HepG2 (cell line): ENCODE data around the gene UPB1. TPM values are rescaled to one million over a fixed set of nuclear protein-coding genes. Genes with fewer than 3 reads are reported as not detected.

ENCODE experiments used
- ATAC-seq: fragments of 200-7000 bp; cut with Tn5 transposase; 3 replicates; pipeline ENCODE4 v1.9.1; 2020; ENCODE audit warnings: mild to moderate bottlenecking, moderate library complexity
- BruUV-seq: library from RNA; stranded (reverse); fragments of 400-500 nt; replicated peaks from 2 replicates; lab custom pipeline; 2021; lab: Mats Ljungman, UMichigan
- CTCF ChIA-PET: fragments of 300-600 bp; formaldehyde crosslinking; extraction: SDS; loops from one replicate; lab custom pipeline; 2021; ENCODE audit warnings: low total read pairs, inconsistent platforms, low intra/inter-chr PET ratio; lab: Yijun Ruan, JAX
- POLR2A ChIA-PET: fragments of 350-600 bp; sonication (Branson Sonifier 250); formaldehyde crosslinking; loops from one replicate; lab custom pipeline; 2020; ENCODE audit warnings: antibody characterized with exemption, inconsistent platforms; lab: Yijun Ruan, JAX
- DNase-seq: peaks from one replicate; pipeline ENCODE4 v3.0.0-alpha.2; 2015; ENCODE audit warnings: low spot score
- FAIRE-seq: peaks from 3 replicates; lab custom pipeline; 2011; peaks lifted over from hg19 to GRCh38; lab: Jason Lieb, UNC
- H2AFZ ChIP-seq: one replicate; pipeline ENCODE4 v1.6.1; 2011; ENCODE audit warnings: low read length, inconsistent platforms
- H3K27ac ChIP-seq: fragments of 300-600 bp; 3 replicates; pipeline ENCODE4 v1.8.0; 2011; ENCODE audit warnings: mixed run types, mild to moderate bottlenecking, mixed read lengths, low read length, inconsistent platforms; ENCODE audit not compliant: insufficient read depth; ENCODE audit errors: extremely low read length
- H3K27me3 ChIP-seq, 2 experiments: fragments of 200-600 bp in 1 of 2; 2 replicates in 1 of 2; 3 replicates in 1 of 2; pipeline versions ENCODE4 v1.6.0 to v1.8.0; 2011; ENCODE audit warnings: low read length in 2 of 2, mild to moderate bottlenecking in 2 of 2, moderate library complexity in 2 of 2, inconsistent platforms in 1 of 2; ENCODE audit not compliant: insufficient read depth in 2 of 2, control insufficient read depth in 1 of 2
- H3K36me3 ChIP-seq, 2 experiments: fragments of 200-600 bp in 1 of 2; replicated peaks in 1 of 2; 2 replicates in 1 of 2; 3 replicates in 1 of 2; pipeline versions ENCODE4 v1.5.1 to v1.8.0; 2011; ENCODE audit warnings: low read length in 2 of 2, inconsistent platforms in 1 of 2; ENCODE audit not compliant: insufficient read depth in 2 of 2, control insufficient read depth in 1 of 2
- H3K4me1 ChIP-seq: 2 replicates; pipeline ENCODE4 v1.5.1; 2012; ENCODE audit warnings: low read length, inconsistent platforms; ENCODE audit not compliant: insufficient read depth
- H3K4me2 ChIP-seq: 2 replicates; pipeline ENCODE4 v1.6.0; 2011; ENCODE audit warnings: low read depth, low read length, inconsistent platforms
- H3K4me3 ChIP-seq, 3 experiments: fragments of 200-600 bp in 1 of 3; sonication (generic), shearing (Covaris generic) in 1 of 3; replicated peaks in 1 of 3; 2 replicates each; pipeline ENCODE4 v1.5.1; 2011 to 2016; ENCODE audit warnings: low read length in 3 of 3, inconsistent platforms in 2 of 3, low read depth in 2 of 3, mild to moderate bottlenecking in 2 of 3, control low read depth in 1 of 3, mixed read lengths in 1 of 3; ENCODE audit not compliant: insufficient read depth in 1 of 3
- H3K79me2 ChIP-seq: one replicate; pipeline ENCODE4 v1.6.1; 2011; ENCODE audit warnings: low read length, inconsistent platforms; ENCODE audit not compliant: insufficient read depth
- H3K9ac ChIP-seq: 2 replicates; pipeline ENCODE4 v1.6.0; 2011; ENCODE audit warnings: mild to moderate bottlenecking, low read depth, low read length, inconsistent platforms; ENCODE audit not compliant: insufficient read depth
- H3K9me3 ChIP-seq: 2 replicates; pipeline ENCODE4 v1.5.1; 2012; ENCODE audit warnings: mild to moderate bottlenecking, low read length
- H4K20me1 ChIP-seq: 2 replicates; pipeline ENCODE4 v1.6.0; 2011; ENCODE audit warnings: inconsistent platforms, mild to moderate bottlenecking, low read length, moderate library complexity; ENCODE audit not compliant: insufficient read depth
- ATF7-NPFF ChIP-seq: sonication (generic); formaldehyde crosslinking; IDR thresholded peaks from 2 replicates; pipeline ENCODE4 v1.8.1; 2023; ENCODE audit warnings: mild to moderate bottlenecking, low read depth, missing genetic modification reagents, moderate library complexity
- EED ChIP-seq: sonication (generic); formaldehyde crosslinking; IDR thresholded peaks from 2 replicates; pipeline ENCODE4 v1.5.0; 2020; ENCODE audit warnings: mild to moderate bottlenecking, missing genetic modification reagents
- HNF1B ChIP-seq: sonication (generic); formaldehyde crosslinking; IDR thresholded peaks from 2 replicates; pipeline ENCODE4 v1.5.1; 2020; ENCODE audit warnings: mild to moderate bottlenecking, moderate library complexity, missing genetic modification reagents
- HOXA3 ChIP-seq: sonication (generic); formaldehyde crosslinking; IDR thresholded peaks from 2 replicates; pipeline ENCODE4 v1.5.0; 2020; ENCODE audit warnings: missing genetic modification reagents
- MEIS2 ChIP-seq: sonication (generic); formaldehyde crosslinking; IDR thresholded peaks from 2 replicates; pipeline ENCODE4 v1.9.0; 2021; ENCODE audit warnings: mild to moderate bottlenecking, missing genetic modification reagents
- NONO ChIP-seq, 2 experiments: fragments of 450-650 bp in 1 of 2; sonication (generic) in 1 of 2; formaldehyde crosslinking in 1 of 2; IDR thresholded peaks in 1 of 2; conservative IDR thresholded peaks in 1 of 2; 2 replicates each; pipeline versions ENCODE4 v1.6.1 to v1.8.0; 2017 to 2022; ENCODE audit warnings: mild to moderate bottlenecking in 1 of 2, missing genetic modification reagents in 1 of 2, moderate library complexity in 1 of 2
- PHF21A ChIP-seq: sonication (generic); formaldehyde crosslinking; IDR thresholded peaks from 2 replicates; pipeline ENCODE4 v1.5.0; 2020; ENCODE audit warnings: mild to moderate bottlenecking, missing genetic modification reagents
- SAP130 ChIP-seq: IDR thresholded peaks from 2 replicates; pipeline ENCODE4 v1.6.1; 2016; ENCODE audit warnings: low read depth
- STAG1 ChIP-seq: sonication (generic); formaldehyde crosslinking; IDR thresholded peaks from 2 replicates; pipeline ENCODE4 v1.4.0; 2020; ENCODE audit warnings: missing genetic modification reagents
- ZBTB21 ChIP-seq: sonication (generic); formaldehyde crosslinking; IDR thresholded peaks from 2 replicates; pipeline ENCODE4 v1.4.0; 2020; ENCODE audit warnings: missing genetic modification reagents
- ZBTB7A ChIP-seq: sonication (generic); formaldehyde crosslinking; IDR thresholded peaks from 2 replicates; pipeline ENCODE4 v1.8.0; 2022; ENCODE audit warnings: mild to moderate bottlenecking, missing genetic modification reagents
- ZFX ChIP-seq: sonication (generic); formaldehyde crosslinking; IDR thresholded peaks from 2 replicates; pipeline ENCODE4 v1.4.0; 2020; ENCODE audit warnings: mild to moderate bottlenecking, low read depth, missing genetic modification reagents, moderate library complexity
- ZFY ChIP-seq: sonication (generic); formaldehyde crosslinking; IDR thresholded peaks from 2 replicates; pipeline ENCODE4 v1.4.0; 2020; ENCODE audit warnings: missing genetic modification reagents
- ZNF292 ChIP-seq: sonication (generic); formaldehyde crosslinking; IDR thresholded peaks from 2 replicates; pipeline ENCODE4 v1.8.1; 2022; ENCODE audit warnings: mild to moderate bottlenecking, low read depth, missing genetic modification reagents, borderline replicate concordance
- ZNF543 ChIP-seq: sonication (generic); formaldehyde crosslinking; IDR thresholded peaks from 2 replicates; pipeline ENCODE4 v1.4.0; 2020; ENCODE audit warnings: mild to moderate bottlenecking, missing genetic modification reagents
- WGBS: methylation state at CpG from one replicate; pipeline ENCODE4 v1.1.6; 2017; ENCODE audit warnings: low lambda C conversion rate; 5-methylcytosine and 5-hydroxymethylcytosine counted together
- in situ Hi-C: cut with HindIII; loops from 2 replicates; pipeline ENCODE4 v1.10.0; 2017; ENCODE audit warnings: low pct_unique_long_range_greater_than_20kb; ENCODE audit not compliant: extremely low pct_ligation_motif_present
- intact Hi-C: fragments of 100-400 bp; cut with micrococcal nuclease; formaldehyde crosslinking; loops from one replicate; pipeline ENCODE4 v1.10.0; 2022; ENCODE audit not compliant: unreplicated experiment
- polyA plus RNA-seq, 8 experiments: library from polyadenylated mRNA; depleted of rRNA in 3 of 8; stranded (reverse) in 7 of 8; unstranded in 1 of 8; fragments of >200 nt; fragmentation: Illumina TruSeq in 4 of 8; extraction: Trizol in 4 of 8; gene quantifications; 2 replicates each; pipeline versions ENCODE4 v1.2.1 to v1.2.3, GENCODE V29; 2011 to 2016; ENCODE audit warnings: low read depth in 4 of 8, missing spikeins in 1 of 8, mixed read lengths in 1 of 8; ENCODE audit not compliant: insufficient read depth in 1 of 8
- total RNA-seq, 5 experiments: library from RNA; depleted of rRNA; stranded (reverse); fragments of >200 nt; fragmentation: Illumina TruSeq; extraction: Trizol; gene quantifications; 2 replicates each; pipeline ENCODE4 v1.2.3, GENCODE V29; 2016; ENCODE audit warnings: low read depth in 1 of 5
- TF ChIP-seq, protein P1 (sequence below): IDR thresholded peaks from 2 replicates; pipeline ENCODE4 v1.4.0; 2020; ENCODE audit warnings: mild to moderate bottlenecking, missing genetic modification reagents

UPB1 gene
- total and polyA plus RNA-seq, 2 of the 13 experiments (the other 11 are each of a cell fraction or from before 2014, with no cell fraction given): 0.38 to 1.2 TPM

DNA sequence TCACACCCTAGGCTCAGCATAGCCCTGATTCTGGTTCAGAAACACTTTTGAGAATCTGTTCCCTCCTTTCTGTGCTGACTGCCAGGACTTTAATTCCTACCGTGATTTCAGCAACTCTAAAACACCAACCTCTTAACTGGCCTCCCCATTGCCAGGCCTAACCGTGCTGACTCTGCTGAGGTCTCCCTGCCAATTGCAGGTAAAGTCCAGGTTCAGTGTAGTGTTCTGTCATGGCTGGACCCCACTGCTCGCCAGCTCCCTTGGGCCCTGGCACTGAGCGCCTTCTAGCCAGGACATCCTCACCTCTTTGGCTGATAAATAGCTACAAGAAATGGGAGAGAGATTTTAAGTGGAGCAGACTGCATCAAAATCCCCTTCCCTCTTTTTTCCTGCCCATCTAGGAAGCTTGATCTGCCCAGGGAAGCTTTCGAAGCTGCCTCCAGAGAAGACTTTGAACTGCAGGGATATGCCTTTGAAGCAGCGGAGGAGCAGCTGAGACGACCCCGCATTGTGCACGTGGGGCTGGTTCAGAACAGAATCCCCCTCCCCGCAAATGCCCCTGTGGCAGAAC, 4.7 kb downstream of the UPB1 start (continued):
- 0 out of 2 replicates have a peak, but pooled peaks have one; percentile 45 for TF ChIP-seq ZBTB7A (CRISPR knock-in tag)
- 0 out of 2 replicates have a peak, but pooled peaks have one; percentile 38 for TF ChIP-seq ZNF543 (CRISPR knock-in tag)
- no peak for TF ChIP-seq EED (CRISPR knock-in tag)

DNA sequence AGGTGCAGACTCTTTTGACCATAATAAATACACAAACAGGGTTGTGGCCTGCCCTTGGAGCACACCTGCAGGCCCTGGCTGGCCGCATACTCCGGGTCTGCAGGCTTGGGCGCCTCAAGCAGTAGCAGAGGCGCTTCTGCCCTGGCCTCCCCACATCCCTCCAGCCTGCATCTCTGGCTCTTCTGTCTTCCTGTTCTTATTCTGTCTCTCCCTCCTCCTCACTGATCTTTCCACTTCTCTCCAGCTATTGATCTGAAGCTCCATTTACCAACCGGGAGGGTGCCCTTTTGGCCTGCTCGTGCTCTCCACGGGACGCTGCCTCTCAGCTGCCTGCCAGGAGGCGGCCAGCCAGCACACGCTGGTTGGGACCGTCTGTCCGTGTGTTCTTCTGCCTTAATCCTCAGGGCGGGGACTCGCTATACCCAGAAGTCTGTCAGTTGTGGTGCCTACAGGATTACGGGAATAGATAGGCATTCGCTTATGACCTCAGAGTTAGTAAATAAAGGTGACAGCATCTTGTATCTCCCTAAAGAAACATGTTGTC, 5.2 kb downstream of the UPB1 start:
- peak overlapping the region; percentile 32 for H3K27ac ChIP-seq
- ChIA-PET CTCF (interaction anchor here (1.0 kb wide), 1 partner anchor 76 kb away, joined by 3 read pairs; no protein-coding TSS in a partner anchor), POLR2A (interaction anchor here (0.7 to 3.6 kb wide), 11 partner anchors 10 to 79 kb away, joined by 3 to 17 read pairs (median 4); no protein-coding TSS in a partner anchor)
- no peaks in the 10 kb centered on the region for H3K36me3 ChIP-seq
- H3K9me3 ChIP-seq: no peaks in the 10 kb centered on the region
- peak; percentile 87 for ATAC-seq
- peaks cover 100% of the 10 kb centered on the region for H3K4me1 ChIP-seq
- peak; percentile 66 for DNase-seq
- H3K27me3 ChIP-seq: no peaks in the 10 kb centered on the region
- intact Hi-C loops: loop anchor here (2.0 to 10.0 kb wide), 3 partner anchors 18 to 226 kb away; partner anchors contain the start of gene SPECC1L
- 7% methylated on average over 16 of the region's 16 CpGs for WGBS
- TSS peak; percentile 81 for BruUV-seq
- in situ Hi-C loops: no loop called here
- no peaks in the 10 kb centered on the region for H3K79me2 ChIP-seq
- H3K4me2 ChIP-seq: peak overlapping the region; percentile 67
- H3K4me3 ChIP-seq: peak overlapping the region in 1 of 3 experiments; percentile 38; a peak in 1 of 6 replicates
- FAIRE-seq: peak; percentile 34
- H3K9ac ChIP-seq: peak overlapping the region; percentile 23
- no peak overlapping the region for H2AFZ ChIP-seq
- H4K20me1 ChIP-seq: no peaks in the 10 kb centered on the region
- TF ChIP-seq STAG1 (CRISPR knock-in tag): peak; percentile 8; the same call in 1 of the 2 replicates
- no peak for TF ChIP-seq MEIS2 (CRISPR knock-in tag)
- peak; percentile 58; the same call in 1 of the 2 replicates for TF ChIP-seq ZFY
- no peak for TF ChIP-seq ATF7-NPFF (CRISPR knock-in tag)
- TF ChIP-seq PHF21A (CRISPR knock-in tag): 0 out of 2 replicates have a peak, but pooled peaks have one; percentile 4
- TF ChIP-seq ZNF292 (CRISPR knock-in tag): peak; percentile 60; the same call in 1 of the 2 replicates
- TF ChIP-seq HNF1B: 0 out of 2 replicates have a peak, but pooled peaks have one; percentile 24
- TF ChIP-seq HOXA3 (CRISPR knock-in tag): peak; percentile 24; the same call in 1 of the 2 replicates
- TF ChIP-seq NONO (IDR thresholded peaks at IDR 0.05): no peak
- TF ChIP-seq NONO (CRISPR knock-in tag; conservative IDR thresholded peaks at IDR 0.05): peak; percentile 62
- peak; percentile 83; the same call in 1 of the 2 replicates for TF ChIP-seq ZBTB21 (CRISPR knock-in tag)
- TF ChIP-seq ZFX (CRISPR knock-in tag): peak; percentile 62
- TF ChIP-seq, protein P1, sequence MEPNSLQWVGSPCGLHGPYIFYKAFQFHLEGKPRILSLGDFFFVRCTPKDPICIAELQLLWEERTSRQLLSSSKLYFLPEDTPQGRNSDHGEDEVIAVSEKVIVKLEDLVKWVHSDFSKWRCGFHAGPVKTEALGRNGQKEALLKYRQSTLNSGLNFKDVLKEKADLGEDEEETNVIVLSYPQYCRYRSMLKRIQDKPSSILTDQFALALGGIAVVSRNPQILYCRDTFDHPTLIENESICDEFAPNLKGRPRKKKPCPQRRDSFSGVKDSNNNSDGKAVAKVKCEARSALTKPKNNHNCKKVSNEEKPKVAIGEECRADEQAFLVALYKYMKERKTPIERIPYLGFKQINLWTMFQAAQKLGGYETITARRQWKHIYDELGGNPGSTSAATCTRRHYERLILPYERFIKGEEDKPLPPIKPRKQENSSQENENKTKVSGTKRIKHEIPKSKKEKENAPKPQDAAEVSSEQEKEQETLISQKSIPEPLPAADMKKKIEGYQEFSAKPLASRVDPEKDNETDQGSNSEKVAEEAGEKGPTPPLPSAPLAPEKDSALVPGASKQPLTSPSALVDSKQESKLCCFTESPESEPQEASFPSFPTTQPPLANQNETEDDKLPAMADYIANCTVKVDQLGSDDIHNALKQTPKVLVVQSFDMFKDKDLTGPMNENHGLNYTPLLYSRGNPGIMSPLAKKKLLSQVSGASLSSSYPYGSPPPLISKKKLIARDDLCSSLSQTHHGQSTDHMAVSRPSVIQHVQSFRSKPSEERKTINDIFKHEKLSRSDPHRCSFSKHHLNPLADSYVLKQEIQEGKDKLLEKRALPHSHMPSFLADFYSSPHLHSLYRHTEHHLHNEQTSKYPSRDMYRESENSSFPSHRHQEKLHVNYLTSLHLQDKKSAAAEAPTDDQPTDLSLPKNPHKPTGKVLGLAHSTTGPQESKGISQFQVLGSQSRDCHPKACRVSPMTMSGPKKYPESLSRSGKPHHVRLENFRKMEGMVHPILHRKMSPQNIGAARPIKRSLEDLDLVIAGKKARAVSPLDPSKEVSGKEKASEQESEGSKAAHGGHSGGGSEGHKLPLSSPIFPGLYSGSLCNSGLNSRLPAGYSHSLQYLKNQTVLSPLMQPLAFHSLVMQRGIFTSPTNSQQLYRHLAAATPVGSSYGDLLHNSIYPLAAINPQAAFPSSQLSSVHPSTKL (CRISPR knock-in tag): peak; percentile 22; the same call in 1 of the 2 replicates
- TF ChIP-seq SAP130 (CRISPR knock-in tag): peak; percentile 27; the same call in 1 of the 2 replicates
